GM12878 (cell line): ENCODE measurements around the gene ODC1. TPM values are rescaled to one million over a fixed set of nuclear protein-coding genes. Genes with fewer than 3 reads are reported as not detected.

ENCODE experiments used
- ATAC-seq: fragments of 200-7000 bp; cut with Tn5 transposase; 3 replicates; pipeline ENCODE4 v1.9.1; 2020; ENCODE audit warnings: mild to moderate bottlenecking, moderate library complexity
- BruUV-seq: library from RNA; stranded (reverse); fragments of 400-500 nt; replicated peaks from 2 replicates; lab custom pipeline; 2021; lab: Mats Ljungman, UMichigan
- CTCF ChIA-PET: fragments of 300-600 bp; sonication (Branson Sonifier 250); formaldehyde crosslinking; extraction: SDS; loops from one replicate; lab custom pipeline; 2021; ENCODE audit warnings: inconsistent platforms; lab: Yijun Ruan, JAX
- POLR2A ChIA-PET: fragments of 350-600 bp; formaldehyde crosslinking; extraction: SDS; loops from one replicate; lab custom pipeline; 2021; ENCODE audit warnings: inconsistent platforms; lab: Charles Lee
- RAD21 ChIA-PET: fragments of 300-600 bp; sonication (Branson Sonifier 250); formaldehyde crosslinking; loops from one replicate; lab custom pipeline; 2023; ENCODE audit warnings: antibody characterized with exemption; ENCODE audit not compliant: unreplicated experiment; lab: Charles Lee
- SMC1A ChIA-PET: fragments of 300-600 bp; sonication (Branson Sonifier 250); formaldehyde crosslinking; loops from one replicate; lab custom pipeline; 2023; ENCODE audit not compliant: unreplicated experiment, uncharacterized antibody; lab: Charles Lee
- DNase-seq: peaks from one replicate; pipeline ENCODE4 v3.0.0-alpha.2; 2011; ENCODE audit warnings: low read depth, low spot score
- FAIRE-seq: peaks from 3 replicates; lab custom pipeline; 2011; peaks lifted over from hg19 to GRCh38; lab: Jason Lieb, UNC
- H2AFZ ChIP-seq: 2 replicates; pipeline ENCODE4 v1.6.0; 2011; ENCODE audit warnings: low read depth, low read length, control low read depth; ENCODE audit not compliant: control insufficient read depth
- H3K27ac ChIP-seq: 2 replicates; pipeline ENCODE4 v1.5.1; 2011; ENCODE audit warnings: control low read depth; ENCODE audit not compliant: control insufficient read depth, insufficient read depth
- H3K27me3 ChIP-seq, 2 experiments: replicated peaks in 1 of 2; 2 replicates each; pipeline versions ENCODE4 v1.6.0 to v1.6.1; 2011; ENCODE audit warnings: low read length in 1 of 2; ENCODE audit not compliant: control insufficient read depth in 2 of 2, insufficient read depth in 2 of 2
- H3K36me3 ChIP-seq, 2 experiments: 2 replicates each; pipeline ENCODE4 v1.5.1; 2011; ENCODE audit warnings: low read length in 1 of 2; ENCODE audit not compliant: control insufficient read depth in 2 of 2, insufficient read depth in 2 of 2
- H3K4me1 ChIP-seq: 2 replicates; pipeline ENCODE4 v1.6.1; 2011; ENCODE audit warnings: mild to moderate bottlenecking, low read length, moderate library complexity, mixed read lengths; ENCODE audit not compliant: control insufficient read depth, insufficient read depth
- H3K4me2 ChIP-seq: 2 replicates; pipeline ENCODE4 v1.6.0; 2011; ENCODE audit warnings: control low read depth; ENCODE audit not compliant: control insufficient read depth, insufficient read depth
- H3K4me3 ChIP-seq: fragments of 200-600 bp; sonication (generic); 2 replicates; pipeline ENCODE4 v1.5.1; 2016
- H3K79me2 ChIP-seq: 2 replicates; pipeline ENCODE4 v1.6.0; 2011; ENCODE audit warnings: low read length; ENCODE audit not compliant: control insufficient read depth, insufficient read depth
- H3K9ac ChIP-seq: 2 replicates; pipeline ENCODE4 v1.8.0; 2011; ENCODE audit warnings: low read length, control low read depth, mixed read lengths; ENCODE audit not compliant: control insufficient read depth, insufficient read depth
- H3K9me3 ChIP-seq: replicated peaks from 3 replicates; pipeline ENCODE4 v1.5.1; 2011; ENCODE audit warnings: mild to moderate bottlenecking, low read length; ENCODE audit not compliant: control insufficient read depth, insufficient read depth
- H4K20me1 ChIP-seq: 2 replicates; pipeline ENCODE4 v1.6.0; 2011; ENCODE audit not compliant: control insufficient read depth, insufficient read depth
- CBX3 ChIP-seq: fragments of 200-600 bp; sonication (generic); IDR thresholded peaks from 2 replicates; pipeline ENCODE4 v1.6.1; 2016; ENCODE audit warnings: low read depth, borderline replicate concordance
- CHD1 ChIP-seq: IDR thresholded peaks from 2 replicates; pipeline ENCODE4 v1.6.1; 2012; ENCODE audit warnings: low read depth, low read length, improper control_type of control experiment
- DPF2 ChIP-seq: fragments of 450-650 bp; IDR thresholded peaks from 2 replicates; pipeline ENCODE4 v1.6.1; 2017; ENCODE audit warnings: mild to moderate bottlenecking
- FOXK2 ChIP-seq: fragments of 450-650 bp; IDR thresholded peaks from 2 replicates; pipeline ENCODE4 v1.6.1; 2017; ENCODE audit warnings: mild to moderate bottlenecking, moderate library complexity
- IKZF2 ChIP-seq, 2 experiments: fragments of 450-650 bp; IDR thresholded peaks; 2 replicates each; pipeline ENCODE4 v1.6.1; 2017; ENCODE audit warnings: mild to moderate bottlenecking in 2 of 2, moderate library complexity in 2 of 2
- MTA3 ChIP-seq: IDR thresholded peaks from 2 replicates; pipeline ENCODE4 v1.6.1; 2012; ENCODE audit warnings: low read length, inconsistent platforms, borderline replicate concordance
- NFYA ChIP-seq: IDR thresholded peaks from 2 replicates; pipeline ENCODE4 v1.6.1; 2011; ENCODE audit warnings: low read depth, mild to moderate bottlenecking, low read length, improper control_type of control experiment, borderline replicate concordance
- NFYB ChIP-seq: IDR thresholded peaks from 2 replicates; pipeline ENCODE4 v1.6.1; 2011; ENCODE audit warnings: low read depth, mild to moderate bottlenecking, low read length, improper control_type of control experiment, moderate library complexity; ENCODE audit not compliant: insufficient read depth
- RAD51 ChIP-seq: fragments of 450-650 bp; IDR thresholded peaks from 2 replicates; pipeline ENCODE4 v1.6.1; 2016; ENCODE audit warnings: moderate library complexity, mild to moderate bottlenecking, inconsistent platforms
- RCOR1 ChIP-seq: conservative IDR thresholded peaks from 2 replicates; pipeline ENCODE4 v1.6.1; 2012; ENCODE audit warnings: low read depth, low read length, improper control_type of control experiment
- SMAD5 ChIP-seq: IDR thresholded peaks from 2 replicates; pipeline ENCODE4 v1.6.1; 2016; ENCODE audit warnings: antibody characterized with exemption, low read depth
- SMC3 ChIP-seq: IDR thresholded peaks from 2 replicates; pipeline ENCODE4 v1.6.1; 2011; ENCODE audit warnings: low read length, improper control_type of control experiment, borderline replicate concordance
- SUPT20H ChIP-seq: IDR thresholded peaks from 2 replicates; pipeline ENCODE4 v1.6.1; 2011; ENCODE audit warnings: low read depth, mild to moderate bottlenecking, low read length, moderate library complexity, borderline replicate concordance; ENCODE audit not compliant: control insufficient read depth
- TCF12 ChIP-seq: IDR thresholded peaks from 2 replicates; pipeline ENCODE4 v1.6.1; 2011; ENCODE audit warnings: low read depth, mild to moderate bottlenecking, low read length
- ZNF207 ChIP-seq: fragments of 450-650 bp; IDR thresholded peaks from 2 replicates; pipeline ENCODE4 v1.6.1; 2014; ENCODE audit warnings: antibody characterized with exemption, mild to moderate bottlenecking, borderline replicate concordance
- ZNF24 ChIP-seq: fragments of 450-650 bp; IDR thresholded peaks from 2 replicates; pipeline ENCODE4 v1.6.1; 2017; ENCODE audit warnings: antibody characterized with exemption, mild to moderate bottlenecking
- ZNF622 ChIP-seq: fragments of 450-650 bp; IDR thresholded peaks from 2 replicates; pipeline ENCODE4 v1.6.1; 2017; ENCODE audit warnings: mild to moderate bottlenecking, inconsistent platforms
- WGBS: methylation state at CpG from one replicate; pipeline ENCODE4 v1.1.6; 2016; ENCODE audit warnings: low lambda C conversion rate; ENCODE audit not compliant: insufficient replicate concordance, insufficient coverage; ENCODE audit errors: missing lambda C conversion rate; 5-methylcytosine and 5-hydroxymethylcytosine counted together
- in situ Hi-C: fragments of 300-500 bp; cut with MboI; formaldehyde crosslinking; loops from 9 replicates; pipeline ENCODE4 v1.14.3; 2018; ENCODE audit warnings: mixed read lengths
- intact Hi-C: fragments of 100-400 bp; cut with micrococcal nuclease; formaldehyde crosslinking; loops from one replicate; pipeline ENCODE4 v1.14.2; 2022; ENCODE audit not compliant: unreplicated experiment
- polyA plus RNA-seq, 11 experiments: library from polyadenylated mRNA; depleted of rRNA in 4 of 11; unstranded in 6 of 11; stranded (reverse) in 5 of 11; fragments of >200 nt; fragmentation: Nextera tagmentation in 4 of 11; fragmentation: Illumina TruSeq in 1 of 11; extraction: Ambion mirVana in 4 of 11; extraction: Trizol in 1 of 11; gene quantifications; 1 replicate in 1 of 11; 2 replicates in 10 of 11; pipeline versions ENCODE4 v1.2.1 to v1.2.3, GENCODE V29; 2011 to 2016; ENCODE audit warnings: inconsistent platforms in 2 of 11, missing spikeins in 2 of 11, low read depth in 1 of 11
- total RNA-seq, 4 experiments: library from RNA; depleted of rRNA in 3 of 4; stranded (reverse); fragments of >200 nt in 3 of 4; fragmentation: Illumina TruSeq in 1 of 4; extraction: Trizol in 1 of 4; gene quantifications; 2 replicates each; pipeline versions ENCODE4 v1.2.1 to v1.2.3, GENCODE V29; 2013 to 2021
- TF ChIP-seq, protein P1 (sequence below): IDR thresholded peaks from 2 replicates; pipeline ENCODE4 v1.6.1; 2012; ENCODE audit warnings: low read length, inconsistent platforms
- TF ChIP-seq, protein P2 (sequence below): IDR thresholded peaks from 2 replicates; pipeline ENCODE4 v1.6.1; 2012; ENCODE audit warnings: low read depth, low read length, improper control_type of control experiment
- TF ChIP-seq, protein P3 (sequence below): fragments of 450-650 bp; IDR thresholded peaks from 2 replicates; pipeline ENCODE4 v1.6.1; 2017; ENCODE audit warnings: low read depth, mild to moderate bottlenecking, moderate library complexity
- TF ChIP-seq, protein P4 (sequence below): IDR thresholded peaks from 2 replicates; pipeline ENCODE4 v1.6.1; 2011; ENCODE audit warnings: borderline replicate concordance, low read depth, mild to moderate bottlenecking, moderate library complexity, mixed read lengths, low read length; ENCODE audit not compliant: insufficient read depth; ENCODE audit errors: extremely low read length

Gene ODC1
- total and polyA plus RNA-seq, 10 of the 15 experiments (the other 5 are each of a cell fraction or from before 2014, with no cell fraction given), result 68.5 to 441 (median 340) TPM

DNA sequence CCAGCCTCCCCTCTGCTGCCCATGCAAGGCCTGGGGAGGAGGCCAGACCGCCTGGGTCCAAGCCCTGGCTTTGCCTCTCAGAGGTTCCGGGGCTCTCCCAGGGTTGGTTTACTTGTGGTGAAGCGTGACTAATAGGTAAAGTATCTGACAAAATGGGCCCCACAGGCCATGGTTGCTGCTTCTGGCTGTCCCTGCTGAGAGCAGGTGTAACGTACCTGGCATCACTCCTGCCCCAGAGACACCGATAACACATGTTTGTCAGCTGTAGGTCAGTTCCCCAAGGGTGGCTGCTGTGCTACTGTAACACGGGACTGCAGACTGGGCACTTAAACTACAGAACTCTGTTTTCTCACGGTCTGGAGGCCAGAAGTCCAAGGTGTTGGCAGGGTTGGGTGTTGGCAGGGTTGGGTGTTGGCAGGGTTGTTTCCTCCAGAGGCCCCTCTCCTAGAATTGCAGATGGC, 34.1 kb downstream of the ODC1 start:
- peak; percentile 34 for ATAC-seq
- BruUV-seq, result no TSS peak
- no peak for FAIRE-seq
- TF ChIP-seq ZNF622 (no peak), CBX3 (no peak), SUPT20H (no peak), DPF2 (peak; percentile 56; the same call in 1 of the 2 replicates), NFYA (no peak), FOXK2 (no peak), RCOR1 (no peak), TCF12 (peak; percentile 39; the same call in 1 of the 2 replicates), IKZF2 (IDR thresholded peaks at IDR 0.05) (peak; percentile 20 to 35; a peak in 2 of 4 replicates), NFYB (no peak), SMC3 (no peak), CHD1 (no peak), SMAD5 (no peak), MTA3 (no peak), RAD51 (no peak), ZNF207 (peak; percentile 16; the same call in 1 of the 2 replicates), ZNF24 (no peak)
- TF ChIP-seq, protein P1, sequence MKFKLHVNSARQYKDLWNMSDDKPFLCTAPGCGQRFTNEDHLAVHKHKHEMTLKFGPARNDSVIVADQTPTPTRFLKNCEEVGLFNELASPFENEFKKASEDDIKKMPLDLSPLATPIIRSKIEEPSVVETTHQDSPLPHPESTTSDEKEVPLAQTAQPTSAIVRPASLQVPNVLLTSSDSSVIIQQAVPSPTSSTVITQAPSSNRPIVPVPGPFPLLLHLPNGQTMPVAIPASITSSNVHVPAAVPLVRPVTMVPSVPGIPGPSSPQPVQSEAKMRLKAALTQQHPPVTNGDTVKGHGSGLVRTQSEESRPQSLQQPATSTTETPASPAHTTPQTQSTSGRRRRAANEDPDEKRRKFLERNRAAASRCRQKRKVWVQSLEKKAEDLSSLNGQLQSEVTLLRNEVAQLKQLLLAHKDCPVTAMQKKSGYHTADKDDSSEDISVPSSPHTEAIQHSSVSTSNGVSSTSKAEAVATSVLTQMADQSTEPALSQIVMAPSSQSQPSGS, result no peak
- TF ChIP-seq, protein P2, sequence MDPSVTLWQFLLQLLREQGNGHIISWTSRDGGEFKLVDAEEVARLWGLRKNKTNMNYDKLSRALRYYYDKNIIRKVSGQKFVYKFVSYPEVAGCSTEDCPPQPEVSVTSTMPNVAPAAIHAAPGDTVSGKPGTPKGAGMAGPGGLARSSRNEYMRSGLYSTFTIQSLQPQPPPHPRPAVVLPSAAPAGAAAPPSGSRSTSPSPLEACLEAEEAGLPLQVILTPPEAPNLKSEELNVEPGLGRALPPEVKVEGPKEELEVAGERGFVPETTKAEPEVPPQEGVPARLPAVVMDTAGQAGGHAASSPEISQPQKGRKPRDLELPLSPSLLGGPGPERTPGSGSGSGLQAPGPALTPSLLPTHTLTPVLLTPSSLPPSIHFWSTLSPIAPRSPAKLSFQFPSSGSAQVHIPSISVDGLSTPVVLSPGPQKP, result no peak
- TF ChIP-seq, protein P3, sequence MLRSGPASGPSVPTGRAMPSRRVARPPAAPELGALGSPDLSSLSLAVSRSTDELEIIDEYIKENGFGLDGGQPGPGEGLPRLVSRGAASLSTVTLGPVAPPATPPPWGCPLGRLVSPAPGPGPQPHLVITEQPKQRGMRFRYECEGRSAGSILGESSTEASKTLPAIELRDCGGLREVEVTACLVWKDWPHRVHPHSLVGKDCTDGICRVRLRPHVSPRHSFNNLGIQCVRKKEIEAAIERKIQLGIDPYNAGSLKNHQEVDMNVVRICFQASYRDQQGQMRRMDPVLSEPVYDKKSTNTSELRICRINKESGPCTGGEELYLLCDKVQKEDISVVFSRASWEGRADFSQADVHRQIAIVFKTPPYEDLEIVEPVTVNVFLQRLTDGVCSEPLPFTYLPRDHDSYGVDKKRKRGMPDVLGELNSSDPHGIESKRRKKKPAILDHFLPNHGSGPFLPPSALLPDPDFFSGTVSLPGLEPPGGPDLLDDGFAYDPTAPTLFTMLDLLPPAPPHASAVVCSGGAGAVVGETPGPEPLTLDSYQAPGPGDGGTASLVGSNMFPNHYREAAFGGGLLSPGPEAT, result 0 out of 2 replicates have a peak, but pooled peaks have one; percentile 18
- TF ChIP-seq, protein P4, sequence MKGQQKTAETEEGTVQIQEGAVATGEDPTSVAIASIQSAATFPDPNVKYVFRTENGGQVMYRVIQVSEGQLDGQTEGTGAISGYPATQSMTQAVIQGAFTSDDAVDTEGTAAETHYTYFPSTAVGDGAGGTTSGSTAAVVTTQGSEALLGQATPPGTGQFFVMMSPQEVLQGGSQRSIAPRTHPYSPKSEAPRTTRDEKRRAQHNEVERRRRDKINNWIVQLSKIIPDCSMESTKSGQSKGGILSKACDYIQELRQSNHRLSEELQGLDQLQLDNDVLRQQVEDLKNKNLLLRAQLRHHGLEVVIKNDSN, result no peak

More for the DNA sequence above, 34.1 kb downstream of the ODC1 start:
- ChIA-PET CTCF (interaction anchor here (7.9 kb wide), 1 partner anchor 19 kb away, joined by 166 read pairs; no protein-coding TSS in a partner anchor), POLR2A (no interaction called here), SMC1A (interaction anchor here (1.0 to 1.3 kb wide), 2 partner anchors 19 to 331 kb away, joined by 3 read pairs; no protein-coding TSS in a partner anchor), RAD21 (interaction anchor here (1.0 kb wide), 1 partner anchor 34 kb away, joined by 3 read pairs; the partner anchor contains the start of gene ODC1)
- H4K20me1 ChIP-seq, result no peaks in the 10 kb centered on the region
- no peak overlapping the region for H2AFZ ChIP-seq
- whole genome bisulfite sequencing, result 1% methylated on average over 7 of the region's 7 CpGs
- H3K27me3 ChIP-seq, result no peaks in the 10 kb centered on the region
- H3K9me3 ChIP-seq, result peaks cover 3% of the 10 kb centered on the region; the same call in 2 of the 3 replicates
- intact Hi-C loops, result no loop called here
- H3K4me3 ChIP-seq, result no peak overlapping the region
- H3K4me1 ChIP-seq, result peaks cover 34% of the 10 kb centered on the region
- in situ Hi-C loops, result no loop called here
- no peaks in the 10 kb centered on the region for H3K36me3 ChIP-seq
- DNase-seq, result no peak
- no peak overlapping the region for H3K9ac ChIP-seq
- H3K27ac ChIP-seq, result no peak overlapping the region
- no peak overlapping the region for H3K4me2 ChIP-seq
- H3K79me2 ChIP-seq, result no peaks in the 10 kb centered on the region
